Stimulated activated CD4-positive, alpha-beta T cell treated with anti-CD3 and anti-CD28 coated beads, Interleukin-12 subunit alpha, Interleukin-12 subunit beta, amount 100 ng/mL, for 24 hours (primary cell): Measurements from ENCODE around the gene RAB9B.
"Not testable (repeated sequence)": the region's sequence is repeated elsewhere in the genome, so short reads cannot be mapped to it uniquely, and the experiment has no call there.

Source experiments
- DNase-seq, 2 experiments: peaks; one replicate each; pipeline ENCODE4 v3.0.0-alpha.2; 2020; ENCODE audit warnings: low read depth in 2 of 2

Gene RAB9B

GRCh38 chrX:103831803-103832544, at the start of gene RAB9B:
RAB9B (minus strand) TSS chrX:103832257; CDS start chrX:103825784, 6,473 bp downstream.
- DNase-seq = peak; percentile 1 to 22

DNA sequence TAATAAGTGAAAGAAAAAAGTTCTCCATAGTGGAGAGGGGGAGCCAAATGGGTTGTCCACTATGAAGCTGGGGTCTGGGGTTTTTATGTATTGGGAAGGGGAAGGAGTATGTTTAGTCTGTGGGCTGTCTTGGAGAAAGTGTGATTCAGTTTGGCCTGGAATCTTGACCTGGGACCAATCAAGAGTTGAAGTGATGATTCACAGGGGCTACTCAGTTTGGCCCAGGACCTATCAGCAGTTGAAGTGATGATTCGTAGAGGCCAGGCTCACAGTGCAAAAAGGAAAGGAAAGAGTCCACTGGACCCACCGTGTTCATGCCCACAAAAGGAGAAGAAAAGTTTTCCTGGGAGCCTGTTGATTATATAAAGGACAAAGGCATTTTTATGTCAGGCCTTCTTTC, 47.3 kb upstream of the RAB9B start:
- DNase-seq = no peak

DNA sequence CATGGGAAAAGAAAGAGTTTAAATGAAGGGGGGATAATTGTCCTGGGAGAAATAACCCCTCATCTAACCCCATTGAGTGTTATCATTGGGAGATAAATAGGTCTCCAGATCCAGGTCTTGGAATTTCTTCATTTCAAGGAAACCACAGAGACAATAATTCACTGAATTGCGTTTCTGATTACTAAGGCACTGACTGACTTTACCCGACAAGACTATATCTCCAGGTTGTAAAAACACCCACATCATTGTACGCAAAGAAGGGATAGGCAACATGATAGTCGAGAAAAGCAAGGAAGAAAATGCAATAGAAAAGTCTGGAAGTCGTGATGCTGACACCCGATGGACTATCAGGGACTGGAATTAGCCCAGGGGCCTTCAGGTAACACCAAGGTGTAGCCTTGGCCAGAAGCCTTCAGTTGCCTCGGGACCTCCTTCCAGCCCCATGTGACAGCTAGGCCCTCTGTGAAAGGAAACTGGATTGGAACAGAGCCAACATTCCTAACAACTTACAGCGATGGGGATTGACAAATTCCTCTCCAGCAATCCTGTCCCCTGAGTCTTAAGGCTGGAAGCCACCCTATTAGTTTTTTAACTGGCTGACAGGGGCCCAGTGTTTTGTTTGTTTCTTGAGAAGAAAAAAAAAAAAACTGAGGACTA, 46.5 kb upstream of the RAB9B start:
- no peak for DNase-seq

- no peak for DNase-seq
These were observed 45.5 kb upstream of the RAB9B start for GRCh38 chrX:103877571-103877970.

DNA sequence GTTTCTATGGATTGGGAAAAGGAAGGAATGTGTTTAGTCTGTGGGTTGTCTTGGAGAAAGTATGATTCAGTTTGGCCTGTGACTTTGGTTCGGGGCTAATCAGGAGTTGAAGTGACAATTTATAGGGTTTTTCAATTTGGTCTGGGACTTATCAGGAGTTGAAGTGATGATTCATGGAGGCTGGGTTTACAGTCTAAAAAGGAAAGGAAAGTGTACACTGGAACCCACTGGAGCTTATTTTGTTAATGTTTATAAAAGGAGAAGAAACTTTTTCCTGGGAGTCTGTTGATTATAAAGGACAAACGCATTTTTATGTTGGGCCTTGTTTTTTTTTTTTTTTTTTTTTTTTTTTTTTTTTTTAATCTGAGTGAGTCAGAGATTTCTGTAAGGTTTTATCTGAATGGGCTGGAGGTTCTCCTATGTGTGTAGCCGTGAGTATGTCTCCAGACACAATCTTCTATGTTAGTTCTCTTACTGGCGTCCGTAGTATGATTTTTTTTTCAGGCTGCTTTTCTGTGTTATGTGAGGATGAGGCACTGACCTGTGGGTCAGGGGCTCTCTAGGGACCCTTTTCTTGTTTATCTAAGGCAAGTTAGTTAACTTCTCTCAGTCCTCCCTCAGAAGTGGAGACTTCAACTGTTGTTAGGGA, 33.0 kb upstream of the RAB9B start:
- no peak for DNase-seq

GRCh38 chrX:103864149-103864548, 32.1 kb upstream of the RAB9B start:
- no peak for DNase-seq

- no peak for DNase-seq
These were observed 29.1 kb upstream of the RAB9B start for GRCh38 chrX:103861200-103861599.

DNA sequence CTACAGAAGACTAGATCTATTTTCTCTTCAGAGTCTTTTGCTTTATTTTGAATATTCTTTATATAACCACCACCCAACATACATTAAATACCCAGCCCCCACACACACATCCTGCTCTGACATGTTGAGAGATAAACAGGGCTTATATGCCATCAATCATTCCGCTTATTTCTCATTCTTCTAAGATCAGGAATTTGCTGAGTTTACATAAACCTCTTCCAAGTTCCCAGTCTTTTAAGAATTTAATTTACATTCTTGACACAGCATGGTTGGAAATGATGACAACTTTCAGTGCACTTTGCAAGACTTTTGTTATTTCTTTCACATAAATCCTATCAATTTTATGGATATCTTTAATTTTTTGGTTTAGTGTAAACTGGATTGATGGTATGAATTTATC, 17.5 kb upstream of the RAB9B start:
- DNase-seq = no peak

DNA sequence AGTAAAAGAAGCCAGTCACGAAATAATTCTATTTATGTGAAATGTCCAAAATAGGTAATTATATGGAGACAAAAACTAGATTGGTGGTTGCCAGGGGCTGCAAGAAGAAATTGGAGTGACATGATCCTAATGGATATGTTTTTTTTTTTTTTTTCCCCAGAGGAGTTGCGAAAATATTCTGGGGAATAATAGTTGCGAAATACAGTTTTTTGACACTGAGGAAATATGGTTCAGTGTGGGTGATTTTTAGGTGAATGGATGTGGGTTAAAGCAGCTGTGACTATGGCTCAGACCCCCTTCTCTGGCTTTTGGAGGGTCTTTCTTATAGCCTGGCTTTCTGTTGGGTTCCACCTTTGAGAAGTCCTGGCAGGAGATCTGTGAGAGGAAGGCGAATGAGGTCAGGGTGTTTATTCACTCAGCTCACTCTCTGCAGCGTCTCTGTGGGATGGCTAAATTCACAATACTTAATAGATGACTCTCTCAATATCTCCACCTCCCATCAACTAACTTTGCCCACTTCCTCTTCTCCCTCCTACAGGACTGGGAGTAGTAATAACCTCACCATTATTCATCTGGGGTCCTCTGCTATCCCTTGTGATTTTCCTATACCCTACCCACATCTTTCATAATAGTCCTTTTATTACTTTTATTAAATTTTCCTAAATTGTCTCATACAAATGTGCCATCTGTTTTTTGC, 15.3 kb upstream of the RAB9B start:
- no peak for DNase-seq

DNA sequence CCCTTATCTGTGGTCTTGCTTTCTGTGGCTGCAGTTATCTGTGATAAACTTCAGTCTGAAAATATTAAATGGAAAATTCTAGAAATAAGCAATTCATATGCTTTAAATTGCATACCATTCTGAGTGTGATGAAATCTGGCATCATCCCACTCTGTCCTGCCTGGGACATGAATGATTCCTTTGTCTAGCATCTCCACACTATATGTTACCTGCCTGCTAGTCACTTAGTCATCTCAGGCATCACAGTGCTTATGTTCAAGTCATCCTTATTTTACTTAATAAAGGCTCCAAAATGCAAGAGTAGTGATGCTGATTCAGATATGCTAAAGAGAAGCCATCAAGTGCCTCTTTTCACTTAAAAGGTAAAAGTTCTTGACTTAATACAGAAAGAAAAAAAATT, 14.3 kb upstream of the RAB9B start:
- no peak for DNase-seq

DNA sequence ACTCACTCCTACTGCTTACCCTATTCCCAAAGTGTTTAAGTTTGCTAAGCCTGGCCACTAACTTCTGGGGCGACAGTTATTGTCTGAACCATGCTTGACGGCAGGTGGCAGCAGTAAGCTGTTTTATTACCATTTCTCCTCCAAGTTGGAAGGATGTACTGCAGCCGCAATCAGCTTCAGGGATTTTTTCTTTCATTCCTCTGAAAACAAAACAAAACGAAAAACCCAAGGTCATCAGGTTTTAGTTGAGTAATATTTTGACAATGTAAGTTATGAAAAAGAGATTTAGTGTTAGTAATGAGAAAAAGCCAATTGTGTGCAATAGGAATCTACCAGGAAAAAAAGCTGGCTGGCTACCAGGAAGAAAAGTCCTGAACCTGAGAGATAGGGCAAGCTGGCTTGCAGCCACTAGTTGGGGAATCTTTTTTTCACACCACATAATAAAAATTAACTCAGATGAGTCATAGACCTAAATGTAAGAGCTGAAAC, 13.2 kb upstream of the RAB9B start:
- peak; percentile 21 to 48 for DNase-seq

- DNase-seq = no peak
These were observed 7.3 kb upstream of the RAB9B start for GRCh38 chrX:103839404-103839803.

DNA sequence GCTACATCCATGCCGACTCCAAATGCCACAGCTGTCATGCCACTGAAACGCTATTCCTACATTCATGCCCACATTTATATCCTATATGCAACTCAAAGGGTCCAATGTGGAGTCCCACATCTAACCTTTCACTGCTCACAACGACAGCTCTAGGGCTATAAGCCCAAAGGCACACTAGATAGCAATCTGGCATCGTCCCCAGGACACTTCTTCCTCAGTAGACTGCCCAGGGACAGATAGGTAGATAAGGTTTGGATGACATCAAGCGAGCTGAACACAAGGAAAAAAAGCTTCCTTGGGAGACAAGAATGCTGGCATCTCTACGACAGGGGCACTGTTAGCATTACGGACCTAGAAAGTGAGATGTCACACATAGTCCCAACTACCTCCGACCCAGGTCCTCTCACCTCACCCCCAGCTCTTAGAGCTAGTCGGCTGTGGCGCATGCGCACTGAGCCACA, 685 bp downstream of the RAB9B start:
- DNase-seq = peak in 1 of 2 experiments; percentile 43

DNA sequence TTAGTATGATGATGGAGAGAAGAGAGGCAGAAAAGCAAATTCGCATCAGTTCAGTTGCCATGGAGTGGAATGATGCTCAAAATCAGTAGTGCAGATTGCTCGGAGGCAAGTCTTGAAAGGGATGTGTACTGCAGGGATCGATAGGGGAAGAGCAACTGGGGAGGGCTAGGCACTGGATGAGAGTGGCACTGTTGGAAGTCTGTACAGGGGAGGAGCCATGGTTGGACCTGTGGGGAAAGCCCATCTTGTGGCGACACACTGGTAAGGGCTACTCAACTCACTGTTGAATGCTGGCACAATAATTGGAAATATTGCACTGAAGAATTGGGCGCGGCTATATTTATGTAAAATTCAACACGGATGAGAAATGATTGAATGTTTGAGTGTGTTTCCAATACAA, 1.2 kb downstream of the RAB9B start:
- DNase-seq = no peak

GRCh38 chrX:103828529-103828928, 3.5 kb downstream of the RAB9B start:
- DNase-seq = no peak

DNA sequence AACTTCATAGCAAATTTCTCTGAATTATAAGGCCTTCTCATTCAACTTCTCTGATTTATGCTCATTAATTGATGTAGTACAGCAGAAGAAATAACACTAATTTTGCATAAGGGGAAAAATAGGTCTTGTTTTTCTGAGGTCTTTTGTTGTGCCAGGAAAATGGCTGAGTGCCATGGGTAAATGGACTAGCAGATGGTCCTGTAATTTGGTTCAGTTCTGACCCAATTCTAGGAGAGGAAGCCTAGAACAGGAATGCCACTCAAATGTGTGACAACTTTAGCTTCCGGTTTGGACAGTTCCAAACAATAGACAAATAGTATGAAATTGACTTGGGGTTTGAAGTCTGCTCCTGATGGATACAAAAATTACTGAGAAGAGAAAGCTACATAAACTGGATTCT, 6.2 kb downstream of the RAB9B start:
- DNase-seq = no peak

DNA sequence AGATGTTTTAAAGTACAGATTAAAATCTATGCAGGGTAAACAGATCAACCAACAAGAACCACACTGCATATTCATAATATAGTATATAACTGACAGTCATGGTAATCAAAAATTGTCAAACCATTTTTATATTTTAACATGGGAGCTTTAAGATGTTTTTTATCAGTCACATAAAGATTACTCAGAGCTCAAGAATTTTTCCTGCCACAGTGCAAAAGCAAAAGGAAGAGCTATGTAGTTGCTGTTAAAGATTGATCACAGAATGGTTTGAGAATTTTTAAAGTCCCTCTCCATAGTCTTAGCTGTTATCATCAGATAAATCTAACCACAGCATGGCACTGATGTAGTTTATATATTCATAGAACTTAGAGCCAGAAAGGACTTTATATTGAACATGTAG, 8.5 kb downstream of the RAB9B start:
- no peak for DNase-seq

DNA sequence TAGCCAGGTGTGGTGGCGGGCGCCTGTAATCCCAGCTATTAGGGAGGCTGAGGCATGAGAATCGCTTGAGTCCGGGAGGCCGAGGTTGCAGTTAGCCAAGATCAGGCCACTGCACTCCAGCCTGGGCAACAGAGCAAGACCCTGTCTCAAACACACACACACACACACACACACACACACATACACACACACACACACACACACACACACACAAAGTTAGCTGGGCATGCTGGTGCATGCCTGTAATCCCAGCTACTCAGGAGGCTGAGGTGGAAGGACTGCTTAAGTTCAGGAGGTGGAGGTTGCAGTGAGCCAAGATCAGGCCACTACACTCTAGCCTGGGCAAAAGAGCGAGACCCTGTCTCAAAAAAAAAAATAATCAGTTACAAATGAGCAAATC, 11.3 kb downstream of the RAB9B start:
- DNase-seq = not testable (repeated sequence)

GRCh38 chrX:103818842-103819619, 13.0 kb downstream of the RAB9B start:
- DNase-seq = no peak

GRCh38 chrX:103817502-103817901, 14.6 kb downstream of the RAB9B start:
- DNase-seq = no peak

- not testable (repeated sequence) for DNase-seq
These were observed 15.0 kb downstream of the RAB9B start for GRCh38 chrX:103817101-103817500.
